ENCODE results near the gene SPATA6L. TPM values are rescaled to one million over a fixed set of nuclear protein-coding genes. Genes with fewer than 3 reads are reported as not detected.

SPATA6L gene
- total RNA-seq, 1 experiment from 2014 or later = 0.57 TPM

GRCh38 chr9:4678679-4679267 is 12.5 kb upstream of the SPATA6L start:
- peak; percentile 23; the same call in 1 of the 2 replicates for ATAC-seq
- intact Hi-C loops (cut with micrococcal nuclease) = no loop called here

GRCh38 chr9:4677392-4677791 is 11.1 kb upstream of the SPATA6L start:
- ChIA-PET CTCF (no interaction called here), RAD21 (ENCODE audit: low non-redundant PET in 1 of 2, low total read pairs in 2 of 2, uncharacterized antibody in 2 of 2, unreplicated experiment in 2 of 2) (no interaction called here)
- TF ChIP-seq ZFX (IDR thresholded peaks at IDR 0.05) (no peak), RAD21 (IDR thresholded peaks at IDR 0.05; ENCODE audit: low read depth) (no peak), YY1 (IDR thresholded peaks at IDR 0.05; ENCODE audit: extremely low read depth, insufficient replicate concordance, low read depth, low read length) (no peak), TCF7L2 (IDR thresholded peaks at IDR 0.05; ENCODE audit: borderline replicate concordance, extremely low read depth, insufficient read depth, insufficient read length) (no peak), ELF1 (IDR thresholded peaks at IDR 0.05; ENCODE audit: borderline replicate concordance, low read depth) (no peak), POLR2A (IDR thresholded peaks at IDR 0.05; ENCODE audit: borderline replicate concordance, extremely low read depth, insufficient read depth, insufficient read length) (no peak), POLR2AphosphoS5 (IDR thresholded peaks at IDR 0.05; ENCODE audit: low read depth, low read length) (no peak), CEBPB (IDR thresholded peaks at IDR 0.05; ENCODE audit: low read depth) (no peak), EZH2 (IDR thresholded peaks at IDR 0.05) (no peak), CBX3 (IDR thresholded peaks at IDR 0.05; ENCODE audit: low read depth) (no peak), MAX (IDR thresholded peaks at IDR 0.05) (no peak), EGR1 (IDR thresholded peaks at IDR 0.05; ENCODE audit: low read depth) (no peak), SRF (IDR thresholded peaks at IDR 0.05; ENCODE audit: low read depth) (no peak), SP1 (IDR thresholded peaks at IDR 0.05; ENCODE audit: low read depth) (no peak), JUND (IDR thresholded peaks at IDR 0.05) (no peak), EZH2phosphoT487 (IDR thresholded peaks at IDR 0.05; ENCODE audit: borderline replicate concordance) (no peak)
- TF ChIP-seq, protein P1, sequence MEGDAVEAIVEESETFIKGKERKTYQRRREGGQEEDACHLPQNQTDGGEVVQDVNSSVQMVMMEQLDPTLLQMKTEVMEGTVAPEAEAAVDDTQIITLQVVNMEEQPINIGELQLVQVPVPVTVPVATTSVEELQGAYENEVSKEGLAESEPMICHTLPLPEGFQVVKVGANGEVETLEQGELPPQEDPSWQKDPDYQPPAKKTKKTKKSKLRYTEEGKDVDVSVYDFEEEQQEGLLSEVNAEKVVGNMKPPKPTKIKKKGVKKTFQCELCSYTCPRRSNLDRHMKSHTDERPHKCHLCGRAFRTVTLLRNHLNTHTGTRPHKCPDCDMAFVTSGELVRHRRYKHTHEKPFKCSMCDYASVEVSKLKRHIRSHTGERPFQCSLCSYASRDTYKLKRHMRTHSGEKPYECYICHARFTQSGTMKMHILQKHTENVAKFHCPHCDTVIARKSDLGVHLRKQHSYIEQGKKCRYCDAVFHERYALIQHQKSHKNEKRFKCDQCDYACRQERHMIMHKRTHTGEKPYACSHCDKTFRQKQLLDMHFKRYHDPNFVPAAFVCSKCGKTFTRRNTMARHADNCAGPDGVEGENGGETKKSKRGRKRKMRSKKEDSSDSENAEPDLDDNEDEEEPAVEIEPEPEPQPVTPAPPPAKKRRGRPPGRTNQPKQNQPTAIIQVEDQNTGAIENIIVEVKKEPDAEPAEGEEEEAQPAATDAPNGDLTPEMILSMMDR (IDR thresholded peaks at IDR 0.05 in 2 of 3, conservative IDR thresholded peaks at IDR 0.05 in 1 of 3; ENCODE audit: borderline replicate concordance in 1 of 3, insufficient read depth in 1 of 3, low read depth in 2 of 3, low read length in 2 of 3) = no peak

More at GRCh38 chr9:4678679-4679267, 12.5 kb upstream of the SPATA6L start:
- ChIA-PET POLR2A (interaction anchor here (0.7 to 1.0 kb wide), 5 partner anchors 8 to 64 kb away, joined by 3 to 8 read pairs (median 3); partner anchors contain the start of genes AK3 and SPATA6L), RAD21 (ENCODE audit: low non-redundant PET in 1 of 2, low total read pairs in 2 of 2, uncharacterized antibody in 2 of 2, unreplicated experiment in 2 of 2) (no interaction called here), CTCF (interaction anchor here (1.0 to 1.1 kb wide), 2 partner anchors 13 to 75 kb away, joined by 3 to 4 read pairs; no protein-coding TSS in a partner anchor)
- Histone ChIP-seq H3K27ac (ENCODE audit: low read depth, low read length) (peak overlapping the region; percentile 88), H3K9ac (ENCODE audit: low read length) (peak overlapping the region; percentile 71), H3K9me3 (ENCODE audit: control insufficient read depth in 1 of 2, insufficient read depth in 1 of 2, low read depth in 1 of 2, low read length in 2 of 2) (no peaks in the 10 kb centered on the region), H3K4me3 (replicated peaks in 1 of 2; ENCODE audit: low read depth in 1 of 2, low read length in 2 of 2) (peak overlapping the region; percentile 87 to 88), H4K20me1 (ENCODE audit: insufficient read depth) (no peaks in the 10 kb centered on the region), H3K27me3 (ENCODE audit: insufficient read depth, low read length) (no peaks in the 10 kb centered on the region), H3K36me3 (ENCODE audit: control insufficient read depth in 1 of 2, insufficient read depth in 2 of 2, low read length in 2 of 2) (no peaks in the 10 kb centered on the region), H3K9me2 (ENCODE audit: insufficient read depth) (no peaks in the 10 kb centered on the region), H2AFZ (ENCODE audit: low read depth, low read length, poor library complexity, severe bottlenecking) (peak overlapping the region; percentile 83), H3K4me2 (ENCODE audit: low read length) (peak overlapping the region; percentile 91), H3K79me2 (ENCODE audit: insufficient read depth, low read length) (peaks cover 38% of the 10 kb centered on the region), H3K4me1 (ENCODE audit: control insufficient read depth in 1 of 2, insufficient read depth in 2 of 2, low read length in 2 of 2) (peaks cover 15 to 23% of the 10 kb centered on the region in 2 experiments)
- no peak for TF ChIP-seq ZNF274 (IDR thresholded peaks at IDR 0.05; ENCODE audit: low read depth, low read length)
- TF ChIP-seq JUND (IDR thresholded peaks at IDR 0.05) = no peak
- 0 out of 2 replicates have a peak, but pooled peaks have one; percentile 20 for TF ChIP-seq RAD21 (IDR thresholded peaks at IDR 0.05; ENCODE audit: low read depth)
- DNase-seq (ENCODE audit: low read depth, low spot score) = no peak
- TSS peak; percentile 91 for BruUV-seq (replicated peaks)

More at GRCh38 chr9:4677392-4677791, 11.1 kb upstream of the SPATA6L start:
- Histone ChIP-seq H3K36me3 (ENCODE audit: control insufficient read depth in 1 of 2, insufficient read depth in 2 of 2, low read length in 2 of 2) (no peaks in the 10 kb centered on the region), H3K27ac (ENCODE audit: low read depth, low read length) (no peak overlapping the region), H4K20me1 (ENCODE audit: insufficient read depth) (no peaks in the 10 kb centered on the region), H3K4me1 (ENCODE audit: control insufficient read depth in 1 of 2, insufficient read depth in 2 of 2, low read length in 2 of 2) (peaks cover 15 to 23% of the 10 kb centered on the region in 2 experiments), H3K4me3 (replicated peaks in 1 of 2; ENCODE audit: low read depth in 1 of 2, low read length in 2 of 2) (no peak overlapping the region), H3K9me3 (ENCODE audit: control insufficient read depth in 1 of 2, insufficient read depth in 1 of 2, low read depth in 1 of 2, low read length in 2 of 2) (no peaks in the 10 kb centered on the region), H3K9me2 (ENCODE audit: insufficient read depth) (no peaks in the 10 kb centered on the region), H2AFZ (ENCODE audit: low read depth, low read length, poor library complexity, severe bottlenecking) (no peak overlapping the region), H3K27me3 (ENCODE audit: insufficient read depth, low read length) (no peaks in the 10 kb centered on the region), H3K4me2 (ENCODE audit: low read length) (peak overlapping the region; percentile 91; the same call in 1 of the 2 replicates), H3K9ac (ENCODE audit: low read length) (no peak overlapping the region), H3K79me2 (ENCODE audit: insufficient read depth, low read length) (peaks cover 27% of the 10 kb centered on the region)
- intact Hi-C loops (cut with micrococcal nuclease) = no loop called here
- POLR2A ChIA-PET = no interaction called here
- BruUV-seq (replicated peaks) = no TSS peak
- ATAC-seq (no peak), DNase-seq (ENCODE audit: low read depth, low spot score) (no peak)

All from HCT116 (cell line).